Measurements from ENCODE around the gene ABCA4.

Gene ABCA4

DNA sequence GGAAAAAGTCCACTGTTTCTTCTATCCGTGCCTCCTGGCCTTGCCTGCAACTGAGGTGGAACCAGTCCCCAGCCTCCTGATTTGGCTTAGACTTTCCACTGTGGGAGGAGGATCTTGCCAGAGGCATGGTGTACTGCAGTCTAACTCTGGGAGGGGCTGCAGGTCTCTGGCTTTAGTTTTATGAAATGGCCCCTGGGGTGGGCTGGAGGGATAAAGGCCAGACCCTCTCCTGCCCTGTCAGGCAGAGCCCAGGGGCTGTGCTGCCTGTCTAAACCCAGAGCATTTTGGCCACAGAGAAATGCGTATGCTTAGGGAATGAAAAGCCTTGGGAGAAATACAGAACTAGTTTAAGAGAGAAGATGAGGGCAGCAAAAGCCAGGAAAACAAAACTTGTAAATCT, 73.0 kb downstream of the ABCA4 start:
- no peak for DNase-seq

GRCh38 chr1:94045465-94046056, 75.4 kb downstream of the ABCA4 start:
- peak in 3 of 6 experiments; percentile 4 to 20 (median 11) for DNase-seq

GRCh38 chr1:94044891-94045290, 76.1 kb downstream of the ABCA4 start:
- DNase-seq, result no peak

DNA sequence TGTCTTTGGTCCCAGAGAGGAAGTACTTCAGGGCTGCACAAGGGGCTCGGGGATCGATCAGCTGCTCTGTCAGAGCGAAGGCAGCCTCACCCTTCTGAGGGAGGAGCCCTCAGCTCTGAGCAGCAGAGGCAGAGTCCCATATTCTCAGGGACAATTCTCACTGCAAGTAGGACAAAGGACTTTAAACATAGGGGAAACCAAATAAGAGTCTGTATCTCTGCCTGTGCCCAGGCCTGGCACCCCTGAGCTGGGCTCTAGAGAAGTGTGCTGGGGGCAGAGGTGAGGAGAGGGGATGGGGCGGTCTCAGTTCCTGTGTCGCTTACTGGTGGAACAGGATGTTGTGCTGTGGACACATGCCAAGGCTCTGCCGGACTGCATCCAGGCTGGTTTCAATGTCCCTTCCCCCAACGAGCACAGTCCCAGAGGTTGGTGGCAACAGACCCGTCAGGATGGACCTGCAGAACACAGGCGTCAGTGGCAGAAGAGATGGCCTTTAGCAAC, 76.6 kb downstream of the ABCA4 start:
- no peak for DNase-seq

- DNase-seq, result no peak
Measured at GRCh38 chr1:94043738-94044289, 77.1 kb downstream of the ABCA4 start.

GRCh38 chr1:94042388-94042787, 78.6 kb downstream of the ABCA4 start:
- no peak for DNase-seq

- DNase-seq, result no peak
Measured at GRCh38 chr1:94039871-94040569, 80.9 kb downstream of the ABCA4 start.

GRCh38 chr1:94039514-94039870, 81.5 kb downstream of the ABCA4 start:
- peak in 5 of 6 experiments; percentile 7 to 24 (median 11) for DNase-seq

GRCh38 chr1:94038511-94038910, 82.4 kb downstream of the ABCA4 start:
- DNase-seq, result no peak

GRCh38 chr1:94037392-94038229, 83.3 kb downstream of the ABCA4 start:
- no peak for DNase-seq

DNA sequence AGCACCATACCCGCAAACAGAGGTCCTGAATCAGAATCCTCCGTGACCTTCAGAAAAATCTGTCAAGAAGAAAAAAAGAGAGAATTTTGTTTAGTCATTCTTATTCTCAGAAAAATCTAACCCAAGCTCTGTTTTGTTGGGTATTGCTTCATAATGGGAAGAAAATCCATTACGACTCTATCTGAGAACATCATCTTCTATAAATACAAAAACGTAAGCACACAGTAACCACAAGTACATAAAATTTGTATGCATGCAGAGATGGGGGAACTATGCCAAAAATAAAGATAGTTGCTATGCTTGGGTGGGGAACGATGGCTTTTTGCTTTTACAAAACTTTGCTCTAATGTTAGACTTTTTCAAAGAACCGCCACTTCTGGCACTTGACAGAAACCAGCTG, 84.2 kb downstream of the ABCA4 start:
- no peak for DNase-seq

GRCh38 chr1:94033849-94034248, 87.1 kb downstream of the ABCA4 start:
- DNase-seq, result no peak

DNA sequence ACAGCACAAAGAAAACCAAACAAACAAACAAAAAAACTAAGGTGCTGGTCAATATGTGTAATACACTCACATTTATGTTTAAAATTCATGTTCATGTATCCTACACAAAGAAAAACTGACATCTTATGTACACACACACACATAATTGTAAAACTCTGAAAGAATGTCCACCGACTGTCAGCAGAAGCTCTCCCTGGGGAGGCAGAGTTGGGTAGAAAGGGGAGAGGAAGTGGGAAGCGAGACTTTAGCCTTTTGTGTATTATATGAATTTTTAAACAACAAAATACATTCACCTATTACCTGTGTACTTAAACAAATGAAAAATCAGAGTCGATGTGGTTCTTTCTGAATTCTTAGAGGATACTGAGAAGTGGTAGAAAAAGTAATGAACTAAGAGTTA, 88.3 kb downstream of the ABCA4 start:
- DNase-seq, result no peak

- no peak for DNase-seq
Measured at GRCh38 chr1:94031591-94031990, 89.4 kb downstream of the ABCA4 start.

- DNase-seq, result no peak
Measured at GRCh38 chr1:94031154-94031553, 89.8 kb downstream of the ABCA4 start.

GRCh38 chr1:94029130-94029993, 91.6 kb downstream of the ABCA4 start:
- no peak for DNase-seq

DNA sequence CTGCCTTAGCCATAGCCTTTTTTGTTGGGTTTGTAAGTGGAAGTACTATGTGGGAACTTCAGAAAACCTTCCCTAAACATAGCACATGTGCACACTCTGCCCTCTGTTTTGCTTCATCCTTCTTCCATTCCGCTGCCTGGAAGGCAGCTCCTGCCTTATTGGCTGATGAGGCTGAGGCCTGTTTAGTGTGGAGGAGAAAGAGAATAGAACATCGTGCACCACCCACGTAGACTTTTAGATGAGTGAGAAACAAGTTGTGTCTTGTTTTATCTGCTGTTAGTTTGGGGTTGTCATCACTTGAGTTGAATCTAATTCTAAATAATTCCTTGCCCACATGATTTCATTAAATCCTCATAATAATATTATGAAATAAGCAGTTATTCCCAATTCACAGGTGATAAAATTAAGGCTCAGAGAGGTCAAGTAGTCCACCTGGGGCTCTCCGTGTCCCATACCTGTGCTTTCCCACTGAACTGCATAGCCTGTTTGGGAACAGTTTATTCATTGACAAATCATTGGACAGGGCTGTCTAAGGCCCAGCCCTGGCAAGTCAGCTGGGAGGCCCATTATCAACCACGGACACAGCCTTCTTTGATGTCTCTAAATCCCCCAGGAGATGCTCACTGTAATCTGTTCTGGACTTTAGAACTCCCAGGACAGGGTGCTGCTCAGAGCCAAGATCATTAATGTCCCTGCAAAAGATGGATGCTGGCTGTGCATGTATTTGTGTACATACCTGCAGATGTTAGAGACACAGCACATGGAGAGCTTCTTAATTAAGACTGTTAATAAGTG, 93.0 kb downstream of the ABCA4 start:
- no peak for DNase-seq

DNA sequence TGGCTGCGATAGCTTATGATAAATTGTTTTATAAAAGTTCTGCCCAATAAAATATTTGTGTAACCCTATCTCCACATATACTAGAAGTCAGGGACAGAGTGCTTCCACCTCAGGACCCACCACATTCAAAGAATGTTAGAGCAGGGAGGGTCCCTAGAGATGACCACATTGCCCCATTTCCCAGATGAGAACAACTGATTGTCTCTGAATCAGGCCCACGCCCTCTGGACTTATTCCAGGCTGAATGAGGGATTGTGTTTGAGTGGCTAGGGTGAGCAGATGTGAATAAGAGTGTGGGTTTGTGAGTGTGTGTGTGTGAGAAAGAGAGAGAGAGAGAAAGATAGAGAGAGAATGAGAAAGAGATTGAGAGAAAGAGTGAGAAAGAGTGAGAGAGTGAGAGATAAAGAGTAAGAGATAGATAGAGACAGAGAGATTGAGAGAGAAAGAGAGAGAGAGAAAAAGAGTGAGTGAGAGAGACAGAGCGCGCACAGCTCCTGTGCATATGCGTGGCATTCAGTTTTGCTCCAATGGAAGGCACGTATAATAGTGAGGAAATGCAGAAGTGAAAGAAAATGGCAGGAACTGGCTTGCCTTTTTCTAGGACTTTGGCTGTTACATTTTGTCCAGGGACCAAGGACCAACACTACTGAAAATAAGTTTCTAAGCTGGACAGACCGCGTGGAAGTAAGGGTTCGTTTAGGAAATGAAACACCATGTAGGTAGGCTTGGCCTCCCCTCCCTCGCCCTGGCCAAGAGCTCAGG, 94.1 kb downstream of the ABCA4 start:
- DNase-seq, result no peak

GRCh38 chr1:94025383-94026340, 95.3 kb downstream of the ABCA4 start:
- peak in 2 of 6 experiments; percentile 6 to 8 for DNase-seq
